Breast epithelium (tissue), 3 donors: ENCODE results near the gene TMEM238.

Source experiments
- CTCF ChIP-seq, 3 donors: fragments of 450-650 bp; IDR thresholded peaks; one replicate each; pipeline ENCODE4 v1.5.1; 2016 to 2017; ENCODE audit warnings: antibody characterized with exemption in 3 of 3, mild to moderate bottlenecking in 3 of 3, moderate library complexity in 3 of 3
- POLR2AphosphoS5 ChIP-seq, 3 donors: sonication (generic); formaldehyde crosslinking; IDR thresholded peaks; one replicate each; pipeline ENCODE4 v1.6.1; 2017; ENCODE audit warnings: antibody characterized with exemption in 3 of 3

GRCh38 chr19:55384920-55385723 lies 1.0 kb upstream of the TMEM238 start:
- TF ChIP-seq CTCF (IDR thresholded peaks at IDR 0.05) (no peak), POLR2AphosphoS5 (IDR thresholded peaks at IDR 0.05) (no peak)
